OCI-LY1 (cell line): ENCODE data around the gene GSK3B.

Experiments used
- EZH2 ChIP-seq: fragments of 200-600 bp; sonication (generic), shearing (Covaris generic); IDR thresholded peaks from 2 replicates; pipeline ENCODE4 v1.8.0; 2017; ENCODE audit warnings: borderline replicate concordance, mixed run types, mild to moderate bottlenecking, antibody characterized with exemption, low read length, moderate library complexity, mixed read lengths
- TF ChIP-seq, protein P1 (sequence below): fragments of 200-600 bp; sonication (generic), shearing (Covaris generic); IDR thresholded peaks from 2 replicates; pipeline ENCODE4 v1.5.1; 2017; ENCODE audit warnings: mild to moderate bottlenecking, antibody characterized with exemption, low read length, moderate library complexity, mixed read lengths

DNA sequence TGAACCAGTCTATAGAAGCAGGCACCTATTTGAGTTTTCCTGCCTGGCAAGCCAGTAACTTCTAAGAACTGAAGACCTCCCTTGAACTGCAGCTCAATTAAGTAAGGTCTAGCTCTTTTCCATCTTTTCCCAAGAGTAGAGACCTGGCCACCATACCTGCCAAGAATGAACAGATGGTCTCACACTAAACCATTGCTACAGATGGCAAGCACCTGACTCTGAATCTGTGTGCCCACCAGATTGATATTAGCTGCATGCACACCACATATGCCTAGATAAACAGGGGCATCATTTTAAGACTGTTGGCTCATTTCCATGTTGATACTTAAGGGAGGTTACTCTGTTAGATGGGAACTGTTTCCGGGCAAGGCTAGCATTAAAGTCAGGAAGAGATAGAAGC is 34.8 kb upstream of the GSK3B start:
- TF ChIP-seq, protein P1, sequence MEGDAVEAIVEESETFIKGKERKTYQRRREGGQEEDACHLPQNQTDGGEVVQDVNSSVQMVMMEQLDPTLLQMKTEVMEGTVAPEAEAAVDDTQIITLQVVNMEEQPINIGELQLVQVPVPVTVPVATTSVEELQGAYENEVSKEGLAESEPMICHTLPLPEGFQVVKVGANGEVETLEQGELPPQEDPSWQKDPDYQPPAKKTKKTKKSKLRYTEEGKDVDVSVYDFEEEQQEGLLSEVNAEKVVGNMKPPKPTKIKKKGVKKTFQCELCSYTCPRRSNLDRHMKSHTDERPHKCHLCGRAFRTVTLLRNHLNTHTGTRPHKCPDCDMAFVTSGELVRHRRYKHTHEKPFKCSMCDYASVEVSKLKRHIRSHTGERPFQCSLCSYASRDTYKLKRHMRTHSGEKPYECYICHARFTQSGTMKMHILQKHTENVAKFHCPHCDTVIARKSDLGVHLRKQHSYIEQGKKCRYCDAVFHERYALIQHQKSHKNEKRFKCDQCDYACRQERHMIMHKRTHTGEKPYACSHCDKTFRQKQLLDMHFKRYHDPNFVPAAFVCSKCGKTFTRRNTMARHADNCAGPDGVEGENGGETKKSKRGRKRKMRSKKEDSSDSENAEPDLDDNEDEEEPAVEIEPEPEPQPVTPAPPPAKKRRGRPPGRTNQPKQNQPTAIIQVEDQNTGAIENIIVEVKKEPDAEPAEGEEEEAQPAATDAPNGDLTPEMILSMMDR: no peak
- no peak for TF ChIP-seq EZH2
